ENCODE measurements around the gene PSMB8. TPM values are rescaled to one million over a fixed set of nuclear protein-coding genes. Genes with fewer than 3 reads are reported as not detected.

The PSMB8 gene
- total RNA-seq (10 to 100 TPM in 3 of 4 donors, 1 to 10 TPM in 1; 7.0 to 10.8 (median 10.2) TPM), polyA plus RNA-seq (10 to 100 TPM in 2 of 3 donors, 1 to 10 TPM in 1; 7.7 to 19.2 (median 14.2) TPM)
- long read RNA-seq, donor 1, transcript PSMB8-202 (6 exons, 1,124 nt): major isoform, 11 of 18 reads
- long read RNA-seq, donor 1, partial matches to known transcripts: 0 of 18 reads
- long read RNA-seq, donor 1, other reads (novel, unspliced or antisense): 7 of 18 reads
- long read RNA-seq, donor 2, transcript PSMB8-202 (6 exons, 1,124 nt): major isoform, 12 of 16 reads
- long read RNA-seq, donor 2, partial matches to known transcripts: 0 of 16 reads
- long read RNA-seq, donor 2, other reads (novel, unspliced or antisense): 0 of 16 reads

- peak; percentile 93 to 97 for DNase-seq
- H3K27me3 ChIP-seq (ENCODE audit: insufficient read depth in 3 of 3, low read length in 2 of 3): no peaks in the 10 kb centered on the region
- H3K9me3 ChIP-seq: no peaks in the 10 kb centered on the region
- H3K4me1 ChIP-seq: peaks cover 4% of the 10 kb centered on the region
- intact Hi-C loops (cut with DNase I): no loop called here
- TF ChIP-seq CTCF (IDR thresholded peaks at IDR 0.05): peak; percentile 21
- H3K27ac ChIP-seq: peak within 1 kb of the TSS; percentile 74
- peak within 1 kb of the TSS; percentile 69 for H3K4me3 ChIP-seq
- H3K36me3 ChIP-seq (ENCODE audit: insufficient read depth in 1 of 2, low read depth in 1 of 2): peaks cover 2 to 45% of the 10 kb centered on the region in 2 donors
- 0 to 1% (median 0%) methylated on average over 37 to 40 of the region's 40 CpGs for whole genome bisulfite sequencing, 3 donors
- ATAC-seq: peak; percentile 97 to 99 (median 98)
These were observed at the start of gene PSMB8 for GRCh38 chr6:32843979-32844838. Gene PSMB8, minus strand, starts transcription at chr6:32844047. Its CDS starts 51 bp downstream, at chr6:32843996.

GRCh38 chr6:32890831-32891230 lies 47.0 kb upstream of the PSMB8 start:
- intact Hi-C loops (cut with DNase I): loop anchor here in 1 of 2 donors (5.0 kb wide), 1 partner anchor 51 kb away; the partner anchor contains the start of gene HLA-DMB
- Histone ChIP-seq H3K4me1 (no peaks in the 10 kb centered on the region), H3K27ac (no peak overlapping the region), H3K9me3 (no peaks in the 10 kb centered on the region), H3K4me3 (no peak overlapping the region), H3K36me3 (ENCODE audit: insufficient read depth in 1 of 2, low read depth in 1 of 2) (no peaks in the 10 kb centered on the region), H3K27me3 (ENCODE audit: insufficient read depth in 3 of 3, low read length in 2 of 3) (no peaks in the 10 kb centered on the region)
- no peak for TF ChIP-seq CTCF (IDR thresholded peaks at IDR 0.05)
- DNase-seq (no peak), ATAC-seq (no peak)
- 35 to 39% (median 39%) methylated on average over 1 of the region's 1 CpG for WGBS, 3 donors

- intact Hi-C loops (cut with DNase I): loop anchor here (5.0 kb wide), 3 partner anchors 43 to 63 kb away; partner anchors contain the start of gene HLA-DMA (in 1 of the 2)
- no peak overlapping the region for H3K27ac ChIP-seq
- no peak for DNase-seq
- no peaks in the 10 kb centered on the region for H3K27me3 ChIP-seq (ENCODE audit: insufficient read depth in 3 of 3, low read length in 2 of 3)
- WGBS, 3 donors: 72 to 83% (median 78%) methylated on average over 1 of the region's 1 CpG
- no peak overlapping the region for H3K4me3 ChIP-seq
- no peaks in the 10 kb centered on the region for H3K36me3 ChIP-seq (ENCODE audit: insufficient read depth in 1 of 2, low read depth in 1 of 2)
- ATAC-seq: no peak
- TF ChIP-seq CTCF (IDR thresholded peaks at IDR 0.05): no peak
- no peaks in the 10 kb centered on the region for H3K4me1 ChIP-seq
- H3K9me3 ChIP-seq: no peaks in the 10 kb centered on the region
These were observed 45.7 kb upstream of the PSMB8 start for GRCh38 chr6:32889533-32889932.

GRCh38 chr6:32888576-32888975 lies 44.7 kb upstream of the PSMB8 start:
- ATAC-seq: no peak
- H3K4me3 ChIP-seq: no peak overlapping the region
- no peak for TF ChIP-seq CTCF (IDR thresholded peaks at IDR 0.05)
- no peaks in the 10 kb centered on the region for H3K36me3 ChIP-seq (ENCODE audit: insufficient read depth in 1 of 2, low read depth in 1 of 2)
- H3K27me3 ChIP-seq (ENCODE audit: insufficient read depth in 3 of 3, low read length in 2 of 3): no peaks in the 10 kb centered on the region
- intact Hi-C loops (cut with DNase I): loop anchor here (5.0 kb wide), 3 partner anchors 44 to 64 kb away; partner anchors contain the start of gene HLA-DMA (in 1 of the 2)
- 94 to 98% (median 94%) methylated on average over 2 of the region's 2 CpGs for WGBS, 3 donors
- H3K27ac ChIP-seq: no peak overlapping the region
- no peaks in the 10 kb centered on the region for H3K4me1 ChIP-seq
- DNase-seq: no peak
- no peaks in the 10 kb centered on the region for H3K9me3 ChIP-seq

All from psoas muscle (tissue), 8 donors.